Astrocyte (in vitro differentiated cells and primary cell): ENCODE data around the gene KYNU. TPM values are rescaled to one million over a fixed set of nuclear protein-coding genes. Genes with fewer than 3 reads are reported as not detected.

Source experiments
- DNase-seq: peaks from one replicate; pipeline ENCODE4 v3.0.0-alpha.2; 2010; ENCODE audit warnings: low read depth
- FAIRE-seq: peaks from 2 replicates; lab custom pipeline; 2011; peaks lifted over from hg19 to GRCh38; lab: Jason Lieb, UNC
- H2AFZ ChIP-seq: 2 replicates; pipeline ENCODE4 v1.6.0; 2012; ENCODE audit warnings: low read depth, low read length, inconsistent platforms
- H3K27ac ChIP-seq: 2 replicates; pipeline ENCODE4 v1.5.1; 2011; ENCODE audit warnings: low read depth, low read length, inconsistent platforms
- H3K27me3 ChIP-seq: 2 replicates; pipeline ENCODE4 v1.6.0; 2011; ENCODE audit warnings: low read length, inconsistent platforms; ENCODE audit not compliant: insufficient read depth
- H3K36me3 ChIP-seq: 2 replicates; pipeline ENCODE4 v1.5.1; 2011; ENCODE audit warnings: low read length, inconsistent platforms; ENCODE audit not compliant: insufficient read depth
- H3K4me1 ChIP-seq: 2 replicates; pipeline ENCODE4 v1.5.1; 2011; ENCODE audit warnings: low read length, inconsistent platforms; ENCODE audit not compliant: insufficient read depth
- H3K4me2 ChIP-seq: 2 replicates; pipeline ENCODE4 v1.6.0; 2012; ENCODE audit warnings: low read length, inconsistent platforms
- H3K4me3 ChIP-seq: 2 replicates; pipeline ENCODE4 v1.5.1; 2011; ENCODE audit warnings: low read depth, mild to moderate bottlenecking, low read length, inconsistent platforms; ENCODE audit not compliant: insufficient read depth
- H3K79me2 ChIP-seq: 2 replicates; pipeline ENCODE4 v1.6.0; 2012; ENCODE audit warnings: mild to moderate bottlenecking, low read length, inconsistent platforms; ENCODE audit not compliant: insufficient read depth
- H3K9ac ChIP-seq: 2 replicates; pipeline ENCODE4 v1.6.0; 2012; ENCODE audit warnings: mild to moderate bottlenecking, low read length, inconsistent platforms
- H3K9me3 ChIP-seq: 2 replicates; pipeline ENCODE4 v1.5.1; 2012; ENCODE audit warnings: low read depth, mild to moderate bottlenecking, low read length, inconsistent platforms; ENCODE audit not compliant: insufficient read depth
- H4K20me1 ChIP-seq: 2 replicates; pipeline ENCODE4 v1.6.0; 2012; ENCODE audit warnings: low read length, inconsistent platforms; ENCODE audit not compliant: insufficient read depth
- H3K27ac Mint-ChIP-seq: one replicate; pipeline ENCODE4 v1.8.0; 2021; ENCODE audit warnings: mild to moderate bottlenecking, mixed read lengths; ENCODE audit not compliant: unreplicated experiment
- H3K27me3 Mint-ChIP-seq: one replicate; pipeline ENCODE4 v1.8.0; 2021; ENCODE audit warnings: low read depth, mixed read lengths; ENCODE audit not compliant: unreplicated experiment
- H3K36me3 Mint-ChIP-seq: one replicate; pipeline ENCODE4 v1.8.0; 2021; ENCODE audit warnings: low read depth, mixed read lengths; ENCODE audit not compliant: unreplicated experiment
- H3K4me1 Mint-ChIP-seq: one replicate; pipeline ENCODE4 v1.8.0; 2021; ENCODE audit warnings: low read depth, mixed read lengths; ENCODE audit not compliant: unreplicated experiment
- H3K4me3 Mint-ChIP-seq: one replicate; pipeline ENCODE4 v1.8.0; 2021; ENCODE audit warnings: mild to moderate bottlenecking, moderate library complexity, mixed read lengths; ENCODE audit not compliant: unreplicated experiment
- H3K9me3 Mint-ChIP-seq: one replicate; pipeline ENCODE4 v1.8.0; 2021; ENCODE audit warnings: mild to moderate bottlenecking, mixed read lengths; ENCODE audit not compliant: unreplicated experiment
- EZH2 ChIP-seq: IDR thresholded peaks from 2 replicates; pipeline ENCODE4 v1.6.1; 2012; ENCODE audit warnings: mild to moderate bottlenecking, low read length, inconsistent platforms; ENCODE audit not compliant: insufficient read depth
- total RNA-seq: library from RNA; stranded (reverse); gene quantifications from 2 replicates; pipeline ENCODE4 v1.2.1, GENCODE V29; 2021
- TF ChIP-seq, protein P1 (sequence below): IDR thresholded peaks from 2 replicates; pipeline ENCODE4 v1.5.1; 2011; ENCODE audit warnings: low read depth, mild to moderate bottlenecking, inconsistent platforms, low read length, moderate library complexity; ENCODE audit not compliant: insufficient read depth

The KYNU gene
- total RNA-seq, 1 donor from 2014 or later = 1.2 TPM

DNA sequence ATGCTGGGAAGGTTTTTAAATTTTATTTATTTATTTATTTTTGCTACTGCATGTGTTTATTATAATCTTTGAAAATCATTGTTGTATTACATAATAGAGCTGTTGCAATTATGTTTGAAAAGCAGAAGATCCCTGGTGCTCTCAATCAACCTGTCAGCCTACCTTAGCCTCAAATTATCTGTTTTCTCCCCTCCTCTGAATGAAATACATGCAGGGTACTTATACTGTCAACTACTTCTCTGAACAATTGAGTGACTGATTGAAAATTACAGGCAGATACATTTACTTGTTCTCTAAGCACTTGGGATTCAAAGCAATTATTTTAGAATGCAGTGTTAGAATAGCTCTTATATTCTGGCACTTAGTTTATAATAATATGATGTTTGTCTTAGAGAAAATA is 8.1 kb downstream of the KYNU start:
- Mint-ChIP-seq H3K4me3 (no peak overlapping the region), H3K4me1 (peaks cover 5% of the 10 kb centered on the region), H3K9me3 (peaks cover 2% of the 10 kb centered on the region), H3K27ac (no peak overlapping the region), H3K36me3 (no peaks in the 10 kb centered on the region), H3K27me3 (no peaks in the 10 kb centered on the region)
- Histone ChIP-seq H4K20me1 (no peaks in the 10 kb centered on the region), H3K9ac (no peak overlapping the region), H3K27ac (no peak overlapping the region), H2AFZ (no peak overlapping the region), H3K4me3 (no peak overlapping the region), H3K79me2 (no peaks in the 10 kb centered on the region), H3K4me2 (no peak overlapping the region), H3K27me3 (no peaks in the 10 kb centered on the region), H3K9me3 (no peaks in the 10 kb centered on the region), H3K36me3 (no peaks in the 10 kb centered on the region), H3K4me1 (peaks cover 3% of the 10 kb centered on the region)
- TF ChIP-seq, protein P1, sequence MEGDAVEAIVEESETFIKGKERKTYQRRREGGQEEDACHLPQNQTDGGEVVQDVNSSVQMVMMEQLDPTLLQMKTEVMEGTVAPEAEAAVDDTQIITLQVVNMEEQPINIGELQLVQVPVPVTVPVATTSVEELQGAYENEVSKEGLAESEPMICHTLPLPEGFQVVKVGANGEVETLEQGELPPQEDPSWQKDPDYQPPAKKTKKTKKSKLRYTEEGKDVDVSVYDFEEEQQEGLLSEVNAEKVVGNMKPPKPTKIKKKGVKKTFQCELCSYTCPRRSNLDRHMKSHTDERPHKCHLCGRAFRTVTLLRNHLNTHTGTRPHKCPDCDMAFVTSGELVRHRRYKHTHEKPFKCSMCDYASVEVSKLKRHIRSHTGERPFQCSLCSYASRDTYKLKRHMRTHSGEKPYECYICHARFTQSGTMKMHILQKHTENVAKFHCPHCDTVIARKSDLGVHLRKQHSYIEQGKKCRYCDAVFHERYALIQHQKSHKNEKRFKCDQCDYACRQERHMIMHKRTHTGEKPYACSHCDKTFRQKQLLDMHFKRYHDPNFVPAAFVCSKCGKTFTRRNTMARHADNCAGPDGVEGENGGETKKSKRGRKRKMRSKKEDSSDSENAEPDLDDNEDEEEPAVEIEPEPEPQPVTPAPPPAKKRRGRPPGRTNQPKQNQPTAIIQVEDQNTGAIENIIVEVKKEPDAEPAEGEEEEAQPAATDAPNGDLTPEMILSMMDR = no peak
- no peak for TF ChIP-seq EZH2
- FAIRE-seq = no peak
- no peak for DNase-seq

DNA sequence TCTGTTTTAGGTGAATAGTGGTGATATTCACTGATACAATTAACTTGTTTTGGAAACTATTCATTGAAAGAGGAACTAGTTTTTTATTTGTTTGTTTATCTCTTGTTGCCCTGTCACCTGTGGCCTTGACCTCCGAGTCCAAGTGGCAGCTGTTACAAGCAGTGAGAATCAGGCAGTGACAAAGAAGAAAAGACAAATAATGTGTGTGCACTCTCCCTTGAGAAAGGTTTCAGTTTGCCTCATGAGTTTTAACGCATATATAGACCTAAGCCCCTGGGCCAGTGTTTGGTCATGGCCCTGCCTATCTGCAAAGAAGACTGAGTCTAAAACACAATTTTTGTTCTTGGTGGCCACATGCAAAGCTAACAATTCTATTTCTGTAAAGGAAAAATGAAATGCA is 15.3 kb downstream of the KYNU start:
- FAIRE-seq = no peak
- no peaks in the 10 kb centered on the region for H3K4me1 ChIP-seq
- no peaks in the 10 kb centered on the region for H4K20me1 ChIP-seq
- H3K79me2 ChIP-seq = no peaks in the 10 kb centered on the region
- H2AFZ ChIP-seq = no peak overlapping the region
- Mint-ChIP-seq H3K36me3 (no peaks in the 10 kb centered on the region), H3K4me3 (no peak overlapping the region), H3K27ac (no peak overlapping the region), H3K4me1 (no peaks in the 10 kb centered on the region), H3K27me3 (no peaks in the 10 kb centered on the region), H3K9me3 (no peaks in the 10 kb centered on the region)
- no peaks in the 10 kb centered on the region for H3K36me3 ChIP-seq
- H3K9me3 ChIP-seq = no peaks in the 10 kb centered on the region
- H3K9ac ChIP-seq = no peak overlapping the region
- no peak overlapping the region for H3K27ac ChIP-seq
- no peak for DNase-seq
- TF ChIP-seq, protein P1 = no peak
- no peak for TF ChIP-seq EZH2
- no peak overlapping the region for H3K4me3 ChIP-seq
- H3K4me2 ChIP-seq = no peak overlapping the region
- no peaks in the 10 kb centered on the region for H3K27me3 ChIP-seq

DNA sequence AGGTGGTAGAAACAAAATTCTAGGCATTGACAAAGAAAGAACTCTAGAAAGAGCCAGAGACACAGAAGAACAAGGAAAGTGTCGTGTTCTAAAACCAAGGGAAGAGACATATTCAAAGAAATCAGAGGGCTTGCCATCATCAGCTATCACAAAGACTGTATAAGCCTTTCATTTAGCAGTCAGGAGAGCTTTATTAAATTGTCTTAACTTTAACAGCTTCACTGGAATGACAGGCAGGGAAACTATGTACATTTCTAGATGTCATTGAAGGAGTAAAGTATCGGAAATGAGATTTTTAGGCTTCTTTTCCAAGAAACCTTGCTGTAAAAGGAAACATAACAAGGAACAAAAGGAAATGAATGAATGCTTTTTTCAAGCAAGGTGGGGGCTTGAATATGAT is 15.8 kb downstream of the KYNU start:
- H3K4me3 Mint-ChIP-seq = no peak overlapping the region
- no peak for DNase-seq

More for the DNA sequence above, 15.8 kb downstream of the KYNU start:
- H2AFZ ChIP-seq = no peak overlapping the region
- no peak overlapping the region for H3K4me2 ChIP-seq
- Mint-ChIP-seq H3K9me3 (no peaks in the 10 kb centered on the region), H3K27me3 (no peaks in the 10 kb centered on the region), H3K27ac (no peak overlapping the region), H3K4me1 (no peaks in the 10 kb centered on the region), H3K36me3 (no peaks in the 10 kb centered on the region)
- H3K9ac ChIP-seq = no peak overlapping the region
- H3K9me3 ChIP-seq = no peaks in the 10 kb centered on the region
- H3K27me3 ChIP-seq = no peaks in the 10 kb centered on the region
- FAIRE-seq = no peak
- H3K36me3 ChIP-seq = no peaks in the 10 kb centered on the region
- H4K20me1 ChIP-seq = no peaks in the 10 kb centered on the region
- no peak for TF ChIP-seq EZH2
- TF ChIP-seq, protein P1 = no peak
- H3K4me1 ChIP-seq = no peaks in the 10 kb centered on the region
- no peak overlapping the region for H3K4me3 ChIP-seq
- H3K27ac ChIP-seq = no peak overlapping the region
- no peaks in the 10 kb centered on the region for H3K79me2 ChIP-seq
